Measurements from ENCODE around the gene CCDC88C.
"Not testable (repeated sequence)": the region's sequence is repeated elsewhere in the genome, so short reads cannot be mapped to it uniquely, and the experiment has no call there.

The CCDC88C gene, protein sequence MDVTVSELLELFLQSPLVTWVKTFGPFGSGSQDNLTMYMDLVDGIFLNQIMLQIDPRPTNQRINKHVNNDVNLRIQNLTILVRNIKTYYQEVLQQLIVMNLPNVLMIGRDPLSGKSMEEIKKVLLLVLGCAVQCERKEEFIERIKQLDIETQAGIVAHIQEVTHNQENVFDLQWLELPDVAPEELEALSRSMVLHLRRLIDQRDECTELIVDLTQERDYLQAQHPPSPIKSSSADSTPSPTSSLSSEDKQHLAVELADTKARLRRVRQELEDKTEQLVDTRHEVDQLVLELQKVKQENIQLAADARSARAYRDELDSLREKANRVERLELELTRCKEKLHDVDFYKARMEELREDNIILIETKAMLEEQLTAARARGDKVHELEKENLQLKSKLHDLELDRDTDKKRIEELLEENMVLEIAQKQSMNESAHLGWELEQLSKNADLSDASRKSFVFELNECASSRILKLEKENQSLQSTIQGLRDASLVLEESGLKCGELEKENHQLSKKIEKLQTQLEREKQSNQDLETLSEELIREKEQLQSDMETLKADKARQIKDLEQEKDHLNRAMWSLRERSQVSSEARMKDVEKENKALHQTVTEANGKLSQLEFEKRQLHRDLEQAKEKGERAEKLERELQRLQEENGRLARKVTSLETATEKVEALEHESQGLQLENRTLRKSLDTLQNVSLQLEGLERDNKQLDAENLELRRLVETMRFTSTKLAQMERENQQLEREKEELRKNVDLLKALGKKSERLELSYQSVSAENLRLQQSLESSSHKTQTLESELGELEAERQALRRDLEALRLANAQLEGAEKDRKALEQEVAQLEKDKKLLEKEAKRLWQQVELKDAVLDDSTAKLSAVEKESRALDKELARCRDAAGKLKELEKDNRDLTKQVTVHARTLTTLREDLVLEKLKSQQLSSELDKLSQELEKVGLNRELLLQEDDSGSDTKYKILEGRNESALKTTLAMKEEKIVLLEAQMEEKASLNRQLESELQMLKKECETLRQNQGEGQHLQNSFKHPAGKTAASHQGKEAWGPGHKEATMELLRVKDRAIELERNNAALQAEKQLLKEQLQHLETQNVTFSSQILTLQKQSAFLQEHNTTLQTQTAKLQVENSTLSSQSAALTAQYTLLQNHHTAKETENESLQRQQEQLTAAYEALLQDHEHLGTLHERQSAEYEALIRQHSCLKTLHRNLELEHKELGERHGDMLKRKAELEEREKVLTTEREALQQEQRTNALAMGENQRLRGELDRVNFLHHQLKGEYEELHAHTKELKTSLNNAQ (N-terminal part only)

DNA sequence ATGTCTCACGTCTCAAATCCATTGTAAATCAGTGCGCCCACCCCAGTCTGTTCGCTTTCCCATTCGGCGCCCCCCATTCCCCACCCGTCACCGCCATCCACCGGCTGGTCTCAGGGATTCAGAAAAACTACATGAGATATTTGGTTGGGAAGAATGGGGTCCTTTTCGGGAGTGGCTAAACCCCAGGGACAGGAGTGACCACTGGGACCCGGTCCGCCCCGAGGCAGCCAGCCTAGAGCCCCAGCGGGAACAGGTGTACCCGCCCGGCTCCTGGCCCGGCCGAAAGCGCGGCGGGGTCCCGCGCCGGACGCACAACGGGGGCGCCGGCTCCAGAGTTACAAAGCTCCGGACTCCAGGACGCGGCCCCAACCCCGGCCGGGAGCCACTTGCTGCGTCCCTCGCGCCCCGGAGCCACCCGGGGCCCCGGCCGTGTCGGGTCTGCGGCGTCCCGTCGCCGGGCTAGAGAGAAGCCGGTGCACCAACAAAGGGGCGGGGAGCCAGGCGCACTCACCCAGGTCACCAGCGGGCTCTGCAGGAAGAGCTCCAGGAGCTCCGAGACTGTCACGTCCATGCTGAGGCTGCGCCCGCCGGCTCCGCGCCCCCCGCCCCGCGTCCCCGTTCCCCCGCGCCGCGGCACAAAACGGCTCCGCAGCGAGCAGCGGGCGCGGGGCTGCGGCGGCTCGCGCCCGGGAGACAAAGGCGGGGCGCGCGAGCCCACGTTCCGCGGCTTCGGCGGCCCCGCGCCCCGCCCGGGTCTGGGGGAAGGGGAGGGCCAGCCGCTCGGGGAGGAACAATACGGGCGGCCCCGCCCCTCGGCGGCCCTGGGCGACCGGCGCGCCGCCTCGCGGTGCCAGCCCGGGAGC lies at the start of gene CCDC88C:
Gene CCDC88C, minus strand, starts transcription at position 701 of the 863 bp plus-strand sequence. Its CDS starts 130 bp downstream, at position 571.
- DNase-seq (ENCODE audit: low read depth): peak; percentile 68

DNA sequence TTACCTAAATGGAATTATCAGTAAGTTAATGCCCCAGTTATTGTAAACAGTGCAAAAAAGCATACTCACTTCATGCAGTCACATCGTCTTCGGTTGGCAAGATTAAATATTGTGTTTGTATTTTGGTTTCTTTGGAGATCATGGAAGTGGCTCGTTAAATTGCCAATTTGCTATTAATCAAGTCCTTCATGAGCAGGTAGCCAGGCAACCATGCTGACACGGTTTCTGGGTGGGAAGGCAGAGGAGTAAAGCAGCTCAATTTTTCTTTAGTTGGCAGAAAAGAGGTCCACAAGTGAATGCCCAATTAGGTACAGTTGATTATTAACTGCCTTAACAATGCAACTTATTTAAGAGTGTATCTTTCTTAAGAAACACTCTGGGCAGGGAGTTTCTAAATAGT lies 48.6 kb upstream of the CCDC88C start:
- no peak for DNase-seq (ENCODE audit: low read depth)

DNA sequence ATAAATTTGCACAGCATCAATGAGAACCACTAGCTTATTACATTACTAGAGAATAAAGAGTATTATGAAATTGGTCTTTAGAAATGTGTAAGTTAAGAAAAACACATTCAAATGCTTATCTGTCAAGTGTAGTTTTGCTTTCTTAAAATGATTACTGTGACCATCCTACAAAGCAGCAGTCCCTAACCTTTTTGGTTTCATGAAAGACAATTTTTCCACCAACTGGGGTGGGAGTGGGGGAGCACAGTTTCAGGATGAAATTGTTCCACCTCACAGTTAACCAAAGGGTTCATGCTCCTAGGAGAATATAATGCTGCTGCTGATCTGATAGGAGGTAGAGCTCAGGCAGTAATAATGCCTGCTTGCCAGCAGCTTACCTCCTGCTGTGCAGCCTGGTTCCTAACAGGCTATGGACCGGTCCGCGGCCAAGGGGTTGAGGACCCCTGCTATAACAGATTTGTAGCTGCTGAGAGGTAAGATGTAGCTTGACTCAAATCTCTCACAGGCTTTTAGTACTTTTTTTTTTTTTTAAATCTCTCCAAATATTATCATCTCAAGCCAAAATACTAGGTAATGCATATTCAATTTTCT lies 47.1 kb upstream of the CCDC88C start:
- DNase-seq (ENCODE audit: low read depth): no peak

DNA sequence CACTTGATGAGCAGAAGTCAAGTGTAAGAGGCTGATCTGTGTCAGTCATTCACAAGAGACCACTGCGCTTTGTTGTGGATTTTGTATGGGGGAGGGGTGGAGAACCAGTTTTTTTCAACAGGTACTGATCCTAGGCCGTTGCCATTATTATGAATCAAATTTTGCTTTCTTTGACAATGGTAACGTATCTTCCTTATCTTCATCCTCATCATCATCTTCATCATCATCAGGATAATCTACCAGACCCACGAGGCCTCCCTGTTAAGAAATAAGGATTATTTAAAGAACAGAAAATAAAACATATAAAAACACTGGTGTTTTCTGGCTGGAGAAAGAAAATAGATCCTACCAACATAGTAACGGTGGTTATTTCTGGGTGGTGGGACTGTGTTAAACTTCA lies 41.0 kb upstream of the CCDC88C start:
- DNase-seq (ENCODE audit: low read depth): no peak

DNA sequence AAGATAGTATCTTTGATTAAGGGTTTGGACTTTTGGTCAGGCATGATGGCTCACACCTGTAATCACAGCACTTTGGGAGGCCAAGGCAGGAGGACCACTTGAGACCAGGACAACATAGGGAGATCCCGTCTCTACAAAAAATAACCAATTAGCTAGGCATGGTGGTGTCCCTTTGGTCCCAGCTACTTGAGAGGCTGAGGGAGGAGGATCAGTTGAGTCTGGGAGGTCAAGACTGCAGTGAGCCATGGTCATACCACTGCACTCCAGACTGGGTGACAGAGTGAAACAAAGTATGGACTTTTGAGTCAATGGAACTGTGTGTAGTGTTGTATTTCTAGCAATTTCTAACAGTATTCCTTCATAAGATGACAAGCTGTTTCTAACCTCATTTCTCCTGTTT lies 38.7 kb upstream of the CCDC88C start:
- no peak for DNase-seq (ENCODE audit: low read depth)

DNA sequence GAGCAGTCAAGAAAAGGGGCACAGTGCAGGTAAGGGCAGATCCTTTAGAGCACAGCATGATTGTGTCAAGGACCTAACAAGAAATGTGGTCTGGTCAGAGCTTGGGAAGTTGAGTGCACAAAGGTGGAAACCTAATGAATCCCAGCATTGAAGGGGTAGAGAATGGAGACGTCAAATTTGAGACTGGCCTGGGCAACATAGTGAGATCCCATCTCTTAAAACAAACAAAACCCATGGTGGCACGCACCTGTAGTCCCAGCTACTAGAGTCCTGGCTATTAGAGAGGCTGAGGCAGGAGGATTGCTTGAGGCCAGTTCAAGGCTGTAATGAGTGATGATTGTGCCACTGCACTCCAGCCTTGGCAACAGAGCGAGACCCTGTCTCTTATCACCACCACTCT lies 37.0 kb upstream of the CCDC88C start:
- no peak for DNase-seq (ENCODE audit: low read depth)

DNA sequence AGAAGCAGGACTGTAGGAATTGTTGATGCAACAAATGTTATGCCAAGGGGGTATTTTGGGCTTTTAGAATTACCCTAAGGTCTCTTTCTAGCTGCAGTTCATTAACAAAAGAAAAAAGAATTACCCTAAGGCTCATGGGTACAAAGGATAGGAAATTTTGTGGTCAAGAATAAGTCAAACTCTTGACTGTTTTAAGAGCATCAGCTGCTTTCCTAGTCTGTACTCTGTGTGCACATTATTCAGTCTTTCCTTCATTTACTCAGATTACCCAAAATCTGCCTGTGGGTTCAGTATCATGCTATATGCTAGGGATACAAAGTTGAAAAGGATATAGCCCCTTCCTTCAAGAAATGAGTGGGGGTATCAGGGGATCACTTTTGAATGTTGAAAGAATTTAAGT lies 36.5 kb upstream of the CCDC88C start:
- no peak for DNase-seq (ENCODE audit: low read depth)

DNA sequence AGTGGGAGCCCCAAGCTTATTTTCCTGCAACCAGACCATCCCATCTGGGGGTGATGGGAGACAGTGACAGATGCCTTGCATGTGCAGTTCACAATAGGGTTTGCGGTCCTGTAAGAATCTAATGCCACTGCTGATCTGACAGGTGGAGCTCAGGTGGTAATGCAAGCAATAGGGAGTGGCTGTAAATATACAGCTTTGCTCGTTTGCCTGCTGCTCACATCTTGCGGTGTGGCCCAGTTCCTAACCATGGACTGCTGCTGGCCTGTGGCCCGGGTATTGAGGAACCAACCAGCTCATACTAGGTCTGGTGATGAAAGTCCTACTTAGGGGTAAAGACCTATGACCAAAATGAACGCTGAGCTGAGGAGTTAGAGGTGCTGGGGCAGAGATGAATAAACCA lies 36.1 kb upstream of the CCDC88C start:
- DNase-seq (ENCODE audit: low read depth): no peak

DNA sequence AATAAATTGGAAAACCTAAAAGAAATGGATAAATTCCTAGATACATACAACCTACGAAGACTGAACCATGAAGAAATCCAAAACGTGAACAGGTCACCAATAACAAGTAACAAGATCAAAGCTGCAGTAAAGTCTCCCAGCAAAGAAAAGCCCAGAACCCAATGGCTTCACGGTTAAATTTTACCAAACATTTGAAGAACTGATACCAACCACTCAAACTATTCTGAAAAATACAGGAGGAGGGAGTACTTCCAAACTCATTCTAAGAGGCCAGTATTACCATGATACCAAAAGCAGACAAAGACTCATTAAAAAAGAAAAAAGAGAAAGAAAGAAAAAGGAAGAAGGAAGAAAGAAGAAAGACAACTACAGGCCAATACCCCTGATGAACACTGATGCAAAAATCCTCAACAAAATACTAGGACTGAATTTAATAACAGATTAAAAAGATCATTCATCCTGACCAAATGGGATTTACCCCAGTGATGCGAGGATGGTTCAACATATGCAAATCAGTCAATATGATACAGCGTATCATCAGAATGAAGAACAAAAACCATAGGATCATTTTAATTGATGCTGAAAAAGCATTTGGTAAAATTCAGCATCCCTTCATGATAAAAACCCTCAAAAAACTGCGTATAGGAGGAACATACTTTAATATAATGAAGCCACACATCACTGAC lies 26.9 kb upstream of the CCDC88C start:
- DNase-seq (ENCODE audit: low read depth): no peak

DNA sequence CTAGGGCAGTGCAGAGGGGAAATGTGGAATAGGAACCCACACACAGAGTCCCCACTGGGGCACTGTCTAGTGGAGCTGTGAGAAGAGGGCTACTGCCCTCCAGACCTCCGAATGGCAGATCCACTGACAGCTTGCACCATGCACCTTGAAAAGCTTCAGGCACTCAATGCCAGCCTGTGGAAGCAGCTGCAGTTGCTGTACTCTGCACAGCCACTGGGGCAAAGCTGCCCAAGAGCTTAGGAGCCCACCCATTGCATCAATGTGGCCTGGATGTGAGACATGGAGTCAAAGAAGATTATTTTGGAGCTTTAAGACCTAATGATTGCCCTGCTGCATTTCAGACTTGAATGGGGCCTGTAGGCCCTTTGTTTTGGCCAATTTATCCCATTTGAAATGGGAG lies 21.7 kb upstream of the CCDC88C start:
- DNase-seq (ENCODE audit: low read depth): no peak

DNA sequence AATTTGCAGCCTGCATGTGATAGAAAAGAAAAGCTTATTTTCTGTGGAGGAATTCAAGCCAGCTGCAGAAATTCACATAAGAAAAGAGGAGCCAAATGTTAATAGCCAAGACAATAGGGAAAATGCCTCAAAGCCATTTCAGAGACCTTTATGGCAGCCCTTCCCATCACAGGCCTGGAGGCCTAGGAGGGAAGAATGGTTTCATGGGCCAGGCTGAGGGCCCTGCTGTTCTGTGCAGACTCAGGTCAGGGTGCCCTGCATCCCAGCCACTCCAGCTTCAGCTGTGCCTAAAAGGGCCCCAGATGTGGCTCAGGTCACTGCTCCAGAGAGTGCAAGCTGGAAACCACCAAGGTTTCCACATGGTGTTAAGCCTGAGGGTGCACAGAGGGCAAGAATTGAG lies 21.2 kb upstream of the CCDC88C start:
- no peak for DNase-seq (ENCODE audit: low read depth)

DNA sequence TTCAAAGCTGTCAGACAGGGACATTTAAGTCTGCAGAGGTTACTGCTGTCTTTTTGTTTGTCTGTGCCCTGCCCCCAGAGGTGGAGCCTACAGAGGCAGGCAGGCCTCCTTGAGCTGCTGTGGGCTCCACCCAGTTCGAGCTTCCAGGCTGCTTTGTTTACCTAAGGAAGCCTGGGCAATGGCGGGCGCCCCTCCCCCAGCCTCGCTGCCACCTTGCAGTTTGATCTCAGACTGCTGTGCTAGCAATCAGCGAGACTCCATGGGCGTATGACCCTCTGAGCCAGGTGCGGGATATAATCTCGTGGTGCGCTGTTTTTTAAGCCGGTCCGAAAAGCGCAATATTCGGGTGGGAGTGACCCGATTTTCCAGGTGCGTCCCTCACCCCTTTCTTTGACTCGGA lies 18.6 kb upstream of the CCDC88C start:
- DNase-seq (ENCODE audit: low read depth): not testable (repeated sequence)

DNA sequence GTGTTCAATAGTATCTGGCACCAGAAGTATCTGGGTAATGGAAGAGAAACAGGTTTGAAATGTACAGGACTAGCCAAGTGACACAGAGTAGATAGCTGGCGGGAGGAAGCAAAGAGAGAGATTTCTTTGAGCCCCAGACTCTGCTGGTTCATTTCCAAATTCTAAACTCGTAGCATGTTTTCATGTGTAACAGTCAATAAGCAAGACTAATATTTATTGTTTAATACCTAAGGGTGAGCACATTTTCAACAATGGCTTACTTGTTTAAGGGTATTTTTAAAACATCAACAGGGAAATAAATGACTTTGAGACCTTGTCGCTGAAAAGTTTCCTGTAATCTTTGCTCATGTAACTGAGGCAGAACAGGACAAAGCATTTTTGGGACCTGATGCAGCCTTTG lies 11.8 kb upstream of the CCDC88C start:
- DNase-seq (ENCODE audit: low read depth): no peak

DNA sequence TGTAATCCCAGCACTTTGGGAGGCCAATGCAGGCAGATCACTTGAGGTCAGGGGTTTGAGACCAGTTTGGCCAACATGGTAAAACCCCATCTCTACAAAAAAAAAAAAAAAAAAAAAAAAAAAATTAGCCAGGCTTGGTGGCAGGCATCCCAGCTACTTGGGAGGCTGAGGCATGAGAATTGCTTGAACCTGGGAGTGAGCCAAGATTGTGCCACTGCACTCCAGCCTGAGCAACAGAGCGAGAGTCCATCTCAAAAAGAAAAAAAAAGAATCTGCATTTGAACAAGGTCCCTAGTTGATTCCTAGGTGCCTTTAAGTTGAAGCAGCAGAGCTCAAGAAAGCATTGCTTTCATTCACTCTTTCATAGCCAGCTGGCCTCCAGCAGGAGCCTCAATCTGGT lies 11.3 kb upstream of the CCDC88C start:
- DNase-seq (ENCODE audit: low read depth): not testable (repeated sequence)

DNA sequence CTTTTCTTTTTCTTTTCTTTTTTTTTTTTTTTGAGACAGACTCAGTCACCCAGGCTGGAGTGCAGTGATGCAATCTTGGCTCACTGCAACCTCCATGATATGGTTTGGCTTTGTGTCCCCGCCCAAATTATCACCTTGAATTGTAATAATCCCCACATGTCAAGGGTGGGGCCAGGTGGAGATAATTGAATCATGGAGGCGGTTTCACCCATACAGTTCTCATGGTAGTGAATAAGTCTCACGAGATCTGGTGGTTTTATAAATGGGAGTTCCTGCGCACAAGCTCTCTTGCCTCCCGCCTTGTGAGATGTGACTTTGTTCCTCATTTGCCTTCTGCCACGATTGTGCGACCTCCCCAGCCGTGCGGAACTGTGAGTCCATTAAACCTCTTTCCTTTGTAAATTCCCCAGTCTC lies 7.9 kb upstream of the CCDC88C start:
- DNase-seq (ENCODE audit: low read depth): not testable (repeated sequence)

DNA sequence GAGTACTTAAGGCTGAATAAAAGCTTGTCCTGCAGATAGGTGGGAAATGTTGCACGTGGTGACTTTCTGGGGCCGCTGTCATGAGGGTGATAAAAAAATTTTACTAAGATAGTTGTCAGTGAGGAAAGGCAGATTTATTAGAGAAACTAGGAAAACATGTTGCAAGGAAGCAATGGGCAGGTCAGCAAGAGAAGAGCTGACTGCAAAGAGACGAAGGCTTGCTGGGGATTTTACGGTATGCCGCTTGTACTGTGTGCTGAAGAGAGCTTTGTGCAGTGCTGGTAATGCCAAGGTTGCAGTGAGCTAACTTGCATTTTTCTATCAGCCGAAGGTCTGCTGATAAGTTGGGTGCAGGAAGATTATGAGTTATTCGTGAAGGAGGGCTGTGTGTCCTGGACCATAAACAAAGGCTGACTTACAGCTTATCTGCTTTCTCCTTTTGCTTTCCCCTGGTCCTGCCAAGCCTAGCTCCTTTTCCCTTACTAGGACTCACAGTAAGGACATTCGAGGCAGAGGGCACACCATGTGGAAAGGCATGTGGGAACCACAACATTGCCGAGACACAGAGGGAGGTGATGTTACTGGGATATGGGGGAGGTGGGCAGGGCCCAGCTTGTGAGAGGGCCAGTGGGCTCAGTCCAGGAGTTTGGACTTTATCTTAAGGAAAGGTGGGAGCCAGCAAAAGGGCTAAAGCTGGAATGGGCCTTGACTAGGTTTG lies 7.4 kb upstream of the CCDC88C start:
- DNase-seq (ENCODE audit: low read depth): no peak

DNA sequence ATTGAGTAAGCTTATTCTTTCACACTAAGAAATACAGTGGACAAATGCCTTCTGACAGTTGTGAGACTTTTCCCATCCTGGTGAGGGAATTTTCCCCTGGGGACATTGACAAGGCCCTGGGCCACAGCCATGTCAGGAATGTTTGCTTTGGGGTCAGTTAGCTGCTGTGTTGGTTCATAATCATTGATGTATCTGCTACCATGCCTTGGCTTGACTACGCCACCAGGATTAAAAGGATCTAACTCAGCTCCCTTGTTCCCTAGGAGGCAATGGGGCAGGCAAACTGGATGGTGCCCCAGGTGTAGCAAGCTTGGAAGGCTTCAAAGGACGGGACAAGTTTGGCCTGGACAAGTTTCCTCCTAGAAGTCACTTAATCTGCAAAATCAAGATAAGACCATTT lies 3.1 kb upstream of the CCDC88C start:
- no peak for DNase-seq (ENCODE audit: low read depth)

DNA sequence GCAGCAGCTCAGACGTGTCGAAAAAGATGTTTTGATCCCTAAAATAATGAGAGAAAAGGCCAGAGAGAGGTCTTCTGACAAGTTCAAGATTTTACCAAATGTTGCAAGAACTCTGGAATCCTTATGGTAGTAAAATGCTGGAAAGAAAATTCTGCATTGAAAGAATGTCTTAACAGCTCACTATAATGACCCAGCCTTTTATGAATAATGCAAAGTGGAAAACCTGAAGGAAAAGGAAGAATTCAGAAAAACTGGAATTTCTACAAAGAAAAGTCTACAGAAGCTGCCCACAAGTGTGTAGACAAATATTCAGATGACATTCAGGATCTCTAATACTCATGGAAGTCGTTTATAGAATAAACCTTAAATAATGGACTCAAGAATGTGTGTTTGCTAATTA lies 1.8 kb upstream of the CCDC88C start:
- DNase-seq (ENCODE audit: low read depth): no peak

DNA sequence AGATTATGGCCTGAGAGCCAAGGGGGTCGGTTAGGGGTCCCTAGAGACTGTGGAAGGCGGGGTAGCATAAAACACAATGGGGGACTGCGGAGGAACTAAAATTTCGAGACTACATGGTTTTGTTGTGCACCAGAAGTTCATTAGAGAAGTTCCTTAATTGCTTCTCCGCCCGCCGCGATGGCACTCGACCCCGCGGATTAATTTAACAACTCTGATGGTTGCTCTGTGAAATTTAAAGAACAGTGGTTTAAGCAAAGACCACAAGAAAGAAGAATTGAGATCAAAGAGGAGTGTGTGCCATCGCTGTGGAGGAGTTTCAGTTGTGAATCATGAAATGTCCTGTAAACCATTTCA lies 1.4 kb upstream of the CCDC88C start:
- no peak for DNase-seq (ENCODE audit: low read depth)
